HG02870 (cell line): ENCODE results near the gene FER.
"Not testable (repeated sequence)": the region's sequence is repeated elsewhere in the genome, so short reads cannot be mapped to it uniquely, and the experiment has no call there.

Experiments used
- ATAC-seq: cut with Tn5 transposase; IDR thresholded peaks from one replicate; pipeline ENCODE4 v1.9.1; 2021; ENCODE audit warnings: mild to moderate bottlenecking, moderate library complexity; ENCODE audit not compliant: unreplicated experiment

Gene FER

DNA sequence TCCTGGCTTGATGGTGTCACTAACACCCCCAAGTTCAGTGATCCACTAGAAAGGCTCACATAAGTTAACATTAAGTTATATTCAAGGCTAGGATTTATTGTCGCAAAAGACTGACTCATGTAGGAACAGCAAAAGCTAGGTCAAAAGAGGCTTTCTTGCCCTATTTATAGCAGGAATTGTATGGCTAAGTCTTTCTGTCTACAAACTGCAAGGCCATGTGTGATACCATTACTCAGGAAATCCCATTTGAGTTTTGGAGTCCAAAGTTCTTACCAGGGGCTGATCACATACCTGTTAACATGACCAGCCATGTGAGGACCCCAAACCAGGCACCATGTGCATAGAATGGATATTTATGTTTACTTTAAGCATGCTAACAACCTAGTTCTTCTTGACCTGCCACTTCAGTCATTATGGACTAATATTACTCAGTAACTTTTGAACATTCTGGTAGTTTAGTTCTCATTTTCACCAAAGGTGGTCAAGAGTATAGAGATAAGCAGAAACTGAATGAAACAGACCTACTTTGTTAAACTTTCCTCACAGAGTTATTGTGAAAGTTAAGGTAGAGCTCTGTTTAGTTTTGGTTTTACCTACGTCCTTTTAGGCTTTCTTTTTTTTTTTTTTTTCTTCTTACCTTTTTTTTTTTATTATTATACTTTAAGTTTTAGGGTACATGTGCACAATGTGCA is 281.1 kb downstream of the FER start:
- ATAC-seq, result peak; percentile 78

- ATAC-seq, result no peak
Observed at GRCh38 chr5:109029847-109030246, 282.1 kb downstream of the FER start.

- ATAC-seq, result no peak
Observed at GRCh38 chr5:109030360-109031143, 282.9 kb downstream of the FER start.

DNA sequence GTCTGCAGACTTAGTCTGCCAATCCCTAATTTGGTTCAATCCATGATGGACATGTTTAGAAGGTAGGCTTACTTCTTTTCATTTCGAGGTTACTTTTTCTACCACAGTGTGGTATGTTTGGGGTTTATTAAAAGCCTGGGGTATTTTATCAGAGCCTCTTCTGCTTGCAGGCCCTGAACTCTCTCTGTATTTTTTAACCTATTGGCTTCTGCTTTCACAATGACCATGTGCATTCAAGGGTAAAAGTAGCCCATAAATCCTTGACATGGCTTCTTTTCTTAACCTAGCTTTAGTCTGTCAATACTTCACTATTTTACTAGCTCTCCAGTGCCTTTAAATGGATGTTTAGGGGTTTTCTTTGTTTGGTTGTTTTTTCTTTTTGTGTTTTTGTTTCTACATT is 286.6 kb downstream of the FER start:
- peak; percentile 62 for ATAC-seq

DNA sequence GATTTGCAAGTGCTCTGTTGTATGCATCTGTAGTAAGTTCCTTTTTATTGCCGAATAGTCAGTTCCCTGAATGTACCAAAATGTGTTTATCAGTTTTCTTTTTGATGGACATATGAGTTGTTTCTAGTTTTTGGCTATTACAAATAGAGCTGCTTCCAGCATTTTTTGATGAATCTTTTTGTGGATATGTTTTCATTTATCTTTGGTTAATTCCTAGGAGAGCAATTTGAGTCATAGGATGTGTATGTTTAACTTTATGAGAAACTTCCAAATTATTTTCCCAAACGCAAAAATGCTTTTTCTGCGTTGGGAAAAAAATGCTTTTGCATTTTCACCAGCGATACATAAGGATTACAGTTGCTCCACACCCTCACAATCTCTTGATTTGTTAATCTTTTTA is 287.7 kb downstream of the FER start:
- no peak for ATAC-seq

DNA sequence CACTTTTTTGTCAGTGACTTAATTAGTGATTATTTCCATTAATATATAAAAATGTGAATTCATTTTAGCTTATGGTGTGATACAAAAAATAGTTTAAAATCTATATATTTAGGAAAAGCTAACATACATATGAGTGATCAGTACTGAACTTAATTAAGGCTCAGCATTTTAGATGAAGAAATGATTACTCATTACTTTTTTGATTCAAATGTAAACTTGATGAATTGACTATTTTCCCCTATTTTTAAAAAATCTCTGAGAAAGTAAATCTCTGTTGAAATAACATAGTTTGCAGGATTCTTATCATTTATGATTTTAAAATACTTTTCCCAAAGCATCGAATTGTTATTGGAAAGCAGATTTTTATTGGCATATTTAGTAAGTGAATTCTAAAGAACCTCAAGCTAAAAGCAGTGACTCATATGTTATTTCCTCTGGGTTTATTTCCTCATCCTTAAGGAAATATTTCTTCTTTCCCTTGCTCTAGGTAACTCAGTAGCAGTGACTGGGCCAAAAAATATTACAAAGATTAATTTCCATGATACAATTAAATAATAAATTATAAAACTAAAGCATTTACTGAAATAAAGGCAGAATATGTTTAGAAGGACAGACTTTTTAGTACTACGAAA is 290.6 kb downstream of the FER start:
- no peak for ATAC-seq

- no peak for ATAC-seq
Observed at GRCh38 chr5:109041317-109041716, 293.6 kb downstream of the FER start.

DNA sequence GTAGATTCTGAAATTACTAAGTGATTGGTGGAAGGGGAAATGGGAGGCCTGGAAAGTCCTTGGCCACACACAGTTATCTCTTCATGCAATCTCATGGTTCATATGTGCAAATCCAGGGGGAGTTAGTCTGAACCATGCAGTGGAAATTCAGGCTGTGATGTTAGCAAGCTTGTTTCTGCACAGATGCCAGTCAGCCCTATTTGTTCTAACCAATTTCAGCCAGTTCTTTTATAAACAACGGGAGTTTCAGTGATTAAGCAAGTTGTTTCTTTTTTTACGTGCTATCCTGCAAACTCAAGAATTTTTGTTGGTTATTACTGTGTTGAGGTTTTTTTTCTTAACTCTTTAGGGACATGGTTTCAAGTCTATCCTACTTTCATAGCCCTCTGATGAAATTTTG is 298.0 kb downstream of the FER start:
- ATAC-seq, result no peak

- ATAC-seq, result no peak
Observed at GRCh38 chr5:109049565-109049964, 301.9 kb downstream of the FER start.

DNA sequence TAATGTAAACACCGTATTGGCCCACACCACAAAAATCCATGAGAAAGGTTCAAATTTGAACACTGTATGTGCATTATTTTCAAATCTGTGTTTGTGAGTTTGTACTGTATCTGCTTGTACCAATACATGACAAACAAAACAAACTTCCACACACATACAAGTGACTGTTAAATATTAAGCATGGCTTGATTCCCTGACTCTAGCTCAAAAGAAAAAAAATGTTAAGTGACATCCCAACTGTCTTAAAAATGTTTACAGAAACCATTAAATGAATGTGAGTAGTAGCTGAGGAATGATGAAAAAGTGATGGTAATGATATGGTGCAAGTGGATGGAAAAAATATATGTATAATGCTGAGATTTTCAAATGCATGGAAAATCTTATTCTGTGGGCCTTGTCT is 302.6 kb downstream of the FER start:
- ATAC-seq, result not testable (repeated sequence)

DNA sequence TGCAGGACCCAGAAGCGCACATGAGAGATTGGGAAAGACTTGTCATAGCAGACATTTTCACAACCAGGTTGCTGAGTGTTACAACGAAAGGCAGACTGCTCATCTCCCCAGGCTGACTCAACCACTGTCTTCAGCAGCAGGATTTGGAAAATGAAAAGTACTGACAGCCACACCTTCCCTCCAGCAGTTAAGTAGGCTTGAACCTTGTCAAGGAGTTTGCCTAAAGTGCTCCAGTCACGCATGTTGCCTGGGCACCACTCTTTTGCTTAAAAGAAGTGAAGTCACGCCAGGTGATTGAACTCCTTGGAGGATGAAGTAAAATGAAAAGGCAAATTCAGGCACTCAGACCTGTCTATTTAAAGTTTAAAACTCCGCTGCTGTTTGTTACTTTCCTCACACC is 304.5 kb downstream of the FER start:
- ATAC-seq, result not testable (repeated sequence)

GRCh38 chr5:109053995-109054417 is 306.3 kb downstream of the FER start:
- peak; percentile 63 for ATAC-seq

DNA sequence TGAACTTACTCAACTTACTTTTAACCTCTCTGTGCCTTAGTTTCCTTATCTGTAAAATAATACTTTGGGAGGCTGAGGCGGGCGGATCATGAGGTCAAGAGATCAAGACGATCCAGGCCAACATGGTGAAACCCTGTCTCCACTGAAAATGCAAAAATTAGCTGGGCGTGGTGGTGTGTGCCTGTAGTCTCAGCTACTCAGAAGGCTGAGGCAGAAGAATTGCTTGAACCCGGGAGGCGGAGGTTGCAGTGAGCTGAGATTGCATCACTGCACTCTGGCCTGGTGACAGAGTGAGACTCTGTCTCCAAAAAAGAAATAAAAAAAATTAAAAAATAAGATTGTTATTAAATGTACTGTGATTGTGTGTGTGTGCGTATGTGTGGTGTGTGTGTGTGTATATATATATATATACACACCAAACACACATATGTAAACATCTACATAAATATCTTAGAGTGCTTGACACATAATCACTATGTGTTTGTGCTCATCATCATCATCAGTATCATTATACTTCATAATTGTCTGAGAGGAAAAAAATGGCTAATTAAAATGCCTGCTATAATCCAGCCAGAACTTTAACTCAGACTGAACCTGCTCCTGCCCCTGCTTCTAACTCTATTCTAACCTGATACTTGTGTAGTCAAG is 312.8 kb downstream of the FER start:
- ATAC-seq, result no peak

- no peak for ATAC-seq
Observed at GRCh38 chr5:109062664-109063063, 315.0 kb downstream of the FER start.

- no peak for ATAC-seq
Observed at GRCh38 chr5:109063223-109063622, 315.5 kb downstream of the FER start.

GRCh38 chr5:109076741-109077140 is 329.0 kb downstream of the FER start:
- no peak for ATAC-seq

- ATAC-seq, result no peak
Observed at GRCh38 chr5:109078448-109078847, 330.8 kb downstream of the FER start.

DNA sequence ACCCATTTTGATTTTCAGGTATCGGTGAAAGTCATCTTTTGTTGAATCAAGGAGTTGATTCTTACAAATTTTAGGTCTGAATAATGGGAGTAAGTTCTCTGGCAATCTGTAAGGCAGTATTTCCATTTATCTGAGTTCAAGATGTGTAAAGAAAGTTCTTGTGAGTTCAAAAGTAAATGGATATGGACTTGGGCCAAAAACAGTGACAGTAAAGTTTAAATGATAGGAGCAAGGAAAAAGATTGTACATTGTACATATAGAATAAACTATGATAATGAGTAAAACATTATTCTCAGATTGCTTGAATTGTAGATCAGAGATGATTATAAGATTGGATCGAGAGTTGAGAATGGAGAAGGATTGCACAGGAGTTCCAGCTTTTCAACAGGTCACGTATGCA is 332.8 kb downstream of the FER start:
- ATAC-seq, result no peak

DNA sequence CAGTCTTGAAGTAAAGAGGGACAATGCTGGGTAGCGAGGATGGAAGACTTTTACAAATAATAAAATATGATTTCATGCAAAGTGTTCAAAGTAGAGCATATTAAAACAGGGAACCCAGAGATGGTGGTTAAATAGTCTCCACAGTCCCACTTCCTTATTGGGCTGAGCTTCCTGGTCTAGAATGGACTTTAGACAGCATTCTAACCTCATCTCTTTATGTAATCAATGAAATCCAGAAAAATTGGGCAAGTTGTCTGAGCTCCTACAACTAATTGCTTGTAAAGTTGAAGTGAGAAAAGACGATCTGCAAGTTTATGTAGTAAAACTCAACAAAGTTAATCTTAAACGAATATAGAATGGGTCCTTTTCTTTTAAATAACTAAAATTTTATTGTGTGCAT is 333.2 kb downstream of the FER start:
- ATAC-seq, result no peak

GRCh38 chr5:109083937-109084336 is 336.2 kb downstream of the FER start:
- ATAC-seq, result no peak

GRCh38 chr5:109089191-109089590 is 341.5 kb downstream of the FER start:
- no peak for ATAC-seq
